IPS-18a (cell line): ENCODE data around the gene GLI3.

Experiments
- H3K27ac ChIP-seq: one replicate; pipeline ENCODE4 v1.5.1; 2013; ENCODE audit warnings: low read length
- H3K27me3 ChIP-seq: one replicate; pipeline ENCODE4 v1.6.1; 2013; ENCODE audit warnings: mild to moderate bottlenecking, low read length; ENCODE audit not compliant: control insufficient read depth, insufficient read depth
- H3K36me3 ChIP-seq: one replicate; pipeline ENCODE4 v1.6.1; 2013; ENCODE audit warnings: low read depth, low read length; ENCODE audit not compliant: control insufficient read depth
- H3K4me1 ChIP-seq: one replicate; pipeline ENCODE4 v1.6.1; 2013; ENCODE audit warnings: low read depth, low read length; ENCODE audit not compliant: control insufficient read depth
- H3K4me3 ChIP-seq: one replicate; pipeline ENCODE4 v1.5.1; 2013; ENCODE audit warnings: low read length
- H3K9ac ChIP-seq: one replicate; pipeline ENCODE4 v1.6.1; 2013; ENCODE audit warnings: mild to moderate bottlenecking, low read length, moderate library complexity
- H3K9me3 ChIP-seq: one replicate; pipeline ENCODE4 v1.6.1; 2013; ENCODE audit warnings: low read depth, low read length; ENCODE audit not compliant: control insufficient read depth

GLI3 gene

GRCh38 chr7:42134276-42134876 lies 102.6 kb downstream of the GLI3 start:
- Histone ChIP-seq H3K9me3 (no peaks in the 10 kb centered on the region), H3K4me3 (no peak overlapping the region), H3K27me3 (no peaks in the 10 kb centered on the region), H3K9ac (no peak overlapping the region), H3K36me3 (no peaks in the 10 kb centered on the region), H3K27ac (no peak overlapping the region), H3K4me1 (peaks cover 24% of the 10 kb centered on the region)

GRCh38 chr7:42133321-42133720 lies 103.7 kb downstream of the GLI3 start:
- H3K27me3 ChIP-seq, result no peaks in the 10 kb centered on the region
- no peaks in the 10 kb centered on the region for H3K36me3 ChIP-seq

GRCh38 chr7:42128703-42129102 lies 108.3 kb downstream of the GLI3 start:
- H3K9ac ChIP-seq, result no peak overlapping the region
- H3K36me3 ChIP-seq, result no peaks in the 10 kb centered on the region
- no peak overlapping the region for H3K4me3 ChIP-seq
- peaks cover 3% of the 10 kb centered on the region for H3K4me1 ChIP-seq
- H3K27me3 ChIP-seq, result no peaks in the 10 kb centered on the region
- no peaks in the 10 kb centered on the region for H3K9me3 ChIP-seq
- no peak overlapping the region for H3K27ac ChIP-seq

More at GRCh38 chr7:42133321-42133720, 103.7 kb downstream of the GLI3 start:
- H3K9me3 ChIP-seq, result no peaks in the 10 kb centered on the region
- no peak overlapping the region for H3K4me3 ChIP-seq
- H3K9ac ChIP-seq, result no peak overlapping the region
- peaks cover 15% of the 10 kb centered on the region for H3K4me1 ChIP-seq
- no peak overlapping the region for H3K27ac ChIP-seq

GRCh38 chr7:42127232-42127622 lies 109.8 kb downstream of the GLI3 start:
- Histone ChIP-seq H3K27me3 (no peaks in the 10 kb centered on the region), H3K4me3 (no peak overlapping the region), H3K9ac (no peak overlapping the region), H3K36me3 (no peaks in the 10 kb centered on the region), H3K27ac (no peak overlapping the region), H3K4me1 (peaks cover 3% of the 10 kb centered on the region), H3K9me3 (no peaks in the 10 kb centered on the region)

GRCh38 chr7:42126475-42127231 lies 110.4 kb downstream of the GLI3 start:
- Histone ChIP-seq H3K36me3 (no peaks in the 10 kb centered on the region), H3K27ac (no peak overlapping the region), H3K4me3 (no peak overlapping the region), H3K4me1 (peaks cover 3% of the 10 kb centered on the region), H3K9me3 (no peaks in the 10 kb centered on the region), H3K27me3 (no peaks in the 10 kb centered on the region), H3K9ac (no peak overlapping the region)

GRCh38 chr7:42125321-42125720 lies 111.7 kb downstream of the GLI3 start:
- Histone ChIP-seq H3K27ac (no peak overlapping the region), H3K4me1 (peaks cover 3% of the 10 kb centered on the region), H3K9ac (no peak overlapping the region), H3K9me3 (no peaks in the 10 kb centered on the region), H3K4me3 (no peak overlapping the region), H3K36me3 (no peaks in the 10 kb centered on the region), H3K27me3 (no peaks in the 10 kb centered on the region)

- Histone ChIP-seq H3K9me3 (no peaks in the 10 kb centered on the region), H3K27ac (no peak overlapping the region), H3K4me3 (no peak overlapping the region), H3K27me3 (no peaks in the 10 kb centered on the region), H3K4me1 (peaks cover 3% of the 10 kb centered on the region), H3K9ac (no peak overlapping the region), H3K36me3 (no peaks in the 10 kb centered on the region)
These were observed 113.3 kb downstream of the GLI3 start for GRCh38 chr7:42123716-42124115.

GRCh38 chr7:42120191-42120590 lies 116.8 kb downstream of the GLI3 start:
- Histone ChIP-seq H3K9me3 (no peaks in the 10 kb centered on the region), H3K36me3 (no peaks in the 10 kb centered on the region), H3K27ac (no peak overlapping the region), H3K9ac (no peak overlapping the region), H3K27me3 (no peaks in the 10 kb centered on the region), H3K4me3 (no peak overlapping the region), H3K4me1 (peaks cover 3% of the 10 kb centered on the region)

GRCh38 chr7:42117201-42117600 lies 119.8 kb downstream of the GLI3 start:
- Histone ChIP-seq H3K27ac (no peak overlapping the region), H3K4me1 (no peaks in the 10 kb centered on the region), H3K9ac (no peak overlapping the region), H3K36me3 (no peaks in the 10 kb centered on the region), H3K27me3 (no peaks in the 10 kb centered on the region), H3K4me3 (no peak overlapping the region), H3K9me3 (no peaks in the 10 kb centered on the region)

GRCh38 chr7:42115795-42116194 lies 121.2 kb downstream of the GLI3 start:
- Histone ChIP-seq H3K27me3 (no peaks in the 10 kb centered on the region), H3K4me3 (no peak overlapping the region), H3K4me1 (no peaks in the 10 kb centered on the region), H3K36me3 (no peaks in the 10 kb centered on the region), H3K9ac (no peak overlapping the region), H3K9me3 (no peaks in the 10 kb centered on the region), H3K27ac (no peak overlapping the region)

- no peaks in the 10 kb centered on the region for H3K27me3 ChIP-seq
- no peak overlapping the region for H3K4me3 ChIP-seq
- no peak overlapping the region for H3K27ac ChIP-seq
- no peak overlapping the region for H3K9ac ChIP-seq
- no peaks in the 10 kb centered on the region for H3K9me3 ChIP-seq
- no peaks in the 10 kb centered on the region for H3K36me3 ChIP-seq
- H3K4me1 ChIP-seq, result peaks cover 24% of the 10 kb centered on the region
These were observed 126.7 kb downstream of the GLI3 start for GRCh38 chr7:42110333-42110732.
